Astrocyte (in vitro differentiated cells and primary cell): ENCODE measurements around the gene CAGE1. TPM values are rescaled to one million over a fixed set of nuclear protein-coding genes. Genes with fewer than 3 reads are reported as not detected.

Source experiments
- DNase-seq: peaks from one replicate; pipeline ENCODE4 v3.0.0-alpha.2; 2010; ENCODE audit warnings: low read depth
- FAIRE-seq: peaks from 2 replicates; lab custom pipeline; 2011; peaks lifted over from hg19 to GRCh38; lab: Jason Lieb, UNC
- H2AFZ ChIP-seq: 2 replicates; pipeline ENCODE4 v1.6.0; 2012; ENCODE audit warnings: low read depth, low read length, inconsistent platforms
- H3K27ac ChIP-seq: 2 replicates; pipeline ENCODE4 v1.5.1; 2011; ENCODE audit warnings: low read depth, low read length, inconsistent platforms
- H3K27me3 ChIP-seq: 2 replicates; pipeline ENCODE4 v1.6.0; 2011; ENCODE audit warnings: low read length, inconsistent platforms; ENCODE audit not compliant: insufficient read depth
- H3K36me3 ChIP-seq: 2 replicates; pipeline ENCODE4 v1.5.1; 2011; ENCODE audit warnings: low read length, inconsistent platforms; ENCODE audit not compliant: insufficient read depth
- H3K4me1 ChIP-seq: 2 replicates; pipeline ENCODE4 v1.5.1; 2011; ENCODE audit warnings: low read length, inconsistent platforms; ENCODE audit not compliant: insufficient read depth
- H3K4me2 ChIP-seq: 2 replicates; pipeline ENCODE4 v1.6.0; 2012; ENCODE audit warnings: low read length, inconsistent platforms
- H3K4me3 ChIP-seq: 2 replicates; pipeline ENCODE4 v1.5.1; 2011; ENCODE audit warnings: low read depth, mild to moderate bottlenecking, low read length, inconsistent platforms; ENCODE audit not compliant: insufficient read depth
- H3K79me2 ChIP-seq: 2 replicates; pipeline ENCODE4 v1.6.0; 2012; ENCODE audit warnings: mild to moderate bottlenecking, low read length, inconsistent platforms; ENCODE audit not compliant: insufficient read depth
- H3K9ac ChIP-seq: 2 replicates; pipeline ENCODE4 v1.6.0; 2012; ENCODE audit warnings: mild to moderate bottlenecking, low read length, inconsistent platforms
- H3K9me3 ChIP-seq: 2 replicates; pipeline ENCODE4 v1.5.1; 2012; ENCODE audit warnings: low read depth, mild to moderate bottlenecking, low read length, inconsistent platforms; ENCODE audit not compliant: insufficient read depth
- H4K20me1 ChIP-seq: 2 replicates; pipeline ENCODE4 v1.6.0; 2012; ENCODE audit warnings: low read length, inconsistent platforms; ENCODE audit not compliant: insufficient read depth
- H3K27ac Mint-ChIP-seq: one replicate; pipeline ENCODE4 v1.8.0; 2021; ENCODE audit warnings: mild to moderate bottlenecking, mixed read lengths; ENCODE audit not compliant: unreplicated experiment
- H3K27me3 Mint-ChIP-seq: one replicate; pipeline ENCODE4 v1.8.0; 2021; ENCODE audit warnings: low read depth, mixed read lengths; ENCODE audit not compliant: unreplicated experiment
- H3K36me3 Mint-ChIP-seq: one replicate; pipeline ENCODE4 v1.8.0; 2021; ENCODE audit warnings: low read depth, mixed read lengths; ENCODE audit not compliant: unreplicated experiment
- H3K4me1 Mint-ChIP-seq: one replicate; pipeline ENCODE4 v1.8.0; 2021; ENCODE audit warnings: low read depth, mixed read lengths; ENCODE audit not compliant: unreplicated experiment
- H3K4me3 Mint-ChIP-seq: one replicate; pipeline ENCODE4 v1.8.0; 2021; ENCODE audit warnings: mild to moderate bottlenecking, moderate library complexity, mixed read lengths; ENCODE audit not compliant: unreplicated experiment
- H3K9me3 Mint-ChIP-seq: one replicate; pipeline ENCODE4 v1.8.0; 2021; ENCODE audit warnings: mild to moderate bottlenecking, mixed read lengths; ENCODE audit not compliant: unreplicated experiment
- CTCF ChIP-seq: IDR thresholded peaks from 2 replicates; pipeline ENCODE4 v1.5.1; 2011; ENCODE audit warnings: low read depth, mild to moderate bottlenecking, inconsistent platforms, low read length, moderate library complexity; ENCODE audit not compliant: insufficient read depth
- EZH2 ChIP-seq: IDR thresholded peaks from 2 replicates; pipeline ENCODE4 v1.6.1; 2012; ENCODE audit warnings: mild to moderate bottlenecking, low read length, inconsistent platforms; ENCODE audit not compliant: insufficient read depth
- total RNA-seq: library from RNA; stranded (reverse); gene quantifications from 2 replicates; pipeline ENCODE4 v1.2.1, GENCODE V29; 2021

CAGE1 gene
- total RNA-seq, 1 donor from 2014 or later, result 0.30 TPM

- no peak for FAIRE-seq
- no peaks in the 10 kb centered on the region for H3K36me3 Mint-ChIP-seq
Measured at GRCh38 chr6:7438011-7438410, 48.5 kb upstream of the CAGE1 start.

GRCh38 chr6:7434672-7435071, 45.1 kb upstream of the CAGE1 start:
- Histone ChIP-seq H3K4me1 (no peaks in the 10 kb centered on the region), H3K36me3 (no peaks in the 10 kb centered on the region), H4K20me1 (no peaks in the 10 kb centered on the region), H3K4me3 (no peak overlapping the region), H3K9ac (no peak overlapping the region), H3K9me3 (no peaks in the 10 kb centered on the region), H3K79me2 (no peaks in the 10 kb centered on the region), H3K4me2 (no peak overlapping the region), H3K27me3 (no peaks in the 10 kb centered on the region), H2AFZ (no peak overlapping the region), H3K27ac (no peak overlapping the region)
- no peaks in the 10 kb centered on the region for H3K27me3 Mint-ChIP-seq
- peaks cover 17% of the 10 kb centered on the region for H3K4me1 Mint-ChIP-seq
- FAIRE-seq, result no peak
- H3K4me3 Mint-ChIP-seq, result no peak overlapping the region
- no peaks in the 10 kb centered on the region for H3K36me3 Mint-ChIP-seq
- DNase-seq, result no peak
- peaks cover 2% of the 10 kb centered on the region for H3K9me3 Mint-ChIP-seq
- no peak overlapping the region for H3K27ac Mint-ChIP-seq
- TF ChIP-seq CTCF, result no peak
- TF ChIP-seq EZH2, result no peak

More at GRCh38 chr6:7438011-7438410, 48.5 kb upstream of the CAGE1 start:
- Histone ChIP-seq H3K79me2 (no peaks in the 10 kb centered on the region), H3K4me1 (peaks cover 7% of the 10 kb centered on the region), H3K27ac (no peak overlapping the region), H4K20me1 (no peaks in the 10 kb centered on the region), H2AFZ (no peak overlapping the region), H3K36me3 (no peaks in the 10 kb centered on the region), H3K4me3 (no peak overlapping the region), H3K9ac (no peak overlapping the region), H3K27me3 (no peaks in the 10 kb centered on the region), H3K4me2 (no peak overlapping the region), H3K9me3 (no peaks in the 10 kb centered on the region)
- Mint-ChIP-seq H3K9me3 (peaks cover 12% of the 10 kb centered on the region), H3K4me1 (peaks cover 12% of the 10 kb centered on the region), H3K27ac (no peak overlapping the region), H3K27me3 (no peaks in the 10 kb centered on the region), H3K4me3 (no peak overlapping the region)
- TF ChIP-seq CTCF, result no peak
- no peak for TF ChIP-seq EZH2
- no peak for DNase-seq

GRCh38 chr6:7433121-7433617, 43.6 kb upstream of the CAGE1 start:
- peaks cover 2% of the 10 kb centered on the region for H3K9me3 Mint-ChIP-seq
- Histone ChIP-seq H3K4me3 (no peak overlapping the region), H3K27me3 (no peaks in the 10 kb centered on the region), H2AFZ (no peak overlapping the region), H4K20me1 (no peaks in the 10 kb centered on the region), H3K27ac (no peak overlapping the region), H3K9me3 (no peaks in the 10 kb centered on the region), H3K4me1 (no peaks in the 10 kb centered on the region), H3K36me3 (no peaks in the 10 kb centered on the region), H3K9ac (no peak overlapping the region), H3K4me2 (no peak overlapping the region), H3K79me2 (no peaks in the 10 kb centered on the region)
- FAIRE-seq (no peak), DNase-seq (no peak)
- H3K36me3 Mint-ChIP-seq, result no peaks in the 10 kb centered on the region
- H3K4me1 Mint-ChIP-seq, result peaks cover 15% of the 10 kb centered on the region
- H3K4me3 Mint-ChIP-seq, result no peak overlapping the region
- peak overlapping the region; percentile 48 for H3K27ac Mint-ChIP-seq
- no peaks in the 10 kb centered on the region for H3K27me3 Mint-ChIP-seq
- no peak for TF ChIP-seq CTCF
- TF ChIP-seq EZH2, result no peak
